PC-3 (cell line): ENCODE results near the gene SLC17A1. TPM values are rescaled to one million over a fixed set of nuclear protein-coding genes. Genes with fewer than 3 reads are reported as not detected.
A peak's percentile ranks its signal among the peaks of the same experiment; 100 is the strongest.

Source experiments
- ATAC-seq: fragments of 200-7000 bp; cut with Tn5 transposase; 2 replicates; pipeline ENCODE4 v1.9.1; 2020; ENCODE audit warnings: mild to moderate bottlenecking, moderate library complexity
- Bru-seq: library from RNA; stranded (reverse); fragments of 400-500 nt; gene quantifications from one replicate; lab custom pipeline; 2021; lab: Mats Ljungman, UMichigan
- BruChase-seq, 2 experiments: library from RNA; stranded (reverse); fragments of 400-500 nt; gene quantifications; one replicate each; lab custom pipeline; 2021; lab: Mats Ljungman, UMichigan
- BruUV-seq: library from RNA; stranded (reverse); fragments of 400-500 nt; replicated peaks from 2 replicates; lab custom pipeline; 2021; lab: Mats Ljungman, UMichigan
- CTCF ChIA-PET: fragments of 300-600 bp; sonication (Branson Sonifier 250); formaldehyde crosslinking; loops from one replicate; lab custom pipeline; 2022; ENCODE audit warnings: antibody characterized with exemption; lab: Charles Lee
- POLR2A ChIA-PET: fragments of 300-600 bp; sonication (Branson Sonifier 250); formaldehyde crosslinking; loops from one replicate; lab custom pipeline; 2022; ENCODE audit warnings: antibody characterized with exemption; ENCODE audit not compliant: unreplicated experiment; lab: Charles Lee
- DNase-seq: peaks from one replicate; pipeline ENCODE4 v3.0.0-alpha.2; 2015
- H2AFZ ChIP-seq: fragments of 300-600 bp; sonication (generic); 2 replicates; pipeline ENCODE4 v1.6.0; 2016; ENCODE audit warnings: antibody characterized with exemption, low read length
- H3F3A ChIP-seq: fragments of 300-600 bp; sonication (generic); one replicate; pipeline ENCODE4 v1.6.0; 2017; ENCODE audit warnings: antibody characterized with exemption, low read length, control low read depth, mild to moderate bottlenecking; ENCODE audit not compliant: unreplicated experiment
- H3K27ac ChIP-seq: fragments of 300-600 bp; sonication (generic); 2 replicates; pipeline ENCODE4 v1.5.1; 2016; ENCODE audit warnings: mild to moderate bottlenecking, low read length
- H3K27me3 ChIP-seq: fragments of 300-600 bp; sonication (generic); 2 replicates; pipeline ENCODE4 v1.6.1; 2016; ENCODE audit warnings: low read length, mixed read lengths
- H3K36me3 ChIP-seq: fragments of 300-600 bp; sonication (generic); 2 replicates; pipeline ENCODE4 v1.6.1; 2016; ENCODE audit warnings: low read depth, mixed run types, low read length, mixed read lengths
- H3K4me1 ChIP-seq: fragments of 300-600 bp; sonication (generic); 2 replicates; pipeline ENCODE4 v1.5.1; 2016; ENCODE audit warnings: low read length; ENCODE audit not compliant: insufficient read depth
- H3K4me2 ChIP-seq: fragments of 300-600 bp; sonication (generic); 2 replicates; pipeline ENCODE4 v1.6.0; 2016; ENCODE audit warnings: low read length
- H3K4me3 ChIP-seq: fragments of 300-600 bp; sonication (generic); 2 replicates; pipeline ENCODE4 v1.5.1; 2016; ENCODE audit warnings: mild to moderate bottlenecking, low read length, mixed read lengths
- H3K79me2 ChIP-seq: fragments of 300-600 bp; sonication (generic); 2 replicates; pipeline ENCODE4 v1.6.1; 2017; ENCODE audit warnings: low read length, mixed read lengths
- H3K9ac ChIP-seq: fragments of 300-600 bp; sonication (generic); 2 replicates; pipeline ENCODE4 v1.6.0; 2016; ENCODE audit warnings: mild to moderate bottlenecking, low read length
- H3K9me2 ChIP-seq: fragments of 300-600 bp; sonication (generic); replicated peaks from 2 replicates; pipeline ENCODE4 v1.6.1; 2016; ENCODE audit warnings: mixed run types, low read length, mixed read lengths
- H3K9me3 ChIP-seq: fragments of 300-600 bp; sonication (generic); 2 replicates; pipeline ENCODE4 v1.6.1; 2016; ENCODE audit warnings: low read length, mixed read lengths
- H4K20me1 ChIP-seq: fragments of 300-600 bp; sonication (generic); 2 replicates; pipeline ENCODE4 v1.6.1; 2016; ENCODE audit warnings: low read length, mixed read lengths
- CTCF ChIP-seq: fragments of 300-600 bp; sonication (generic); conservative IDR thresholded peaks from 2 replicates; pipeline ENCODE4 v1.5.1; 2017; ENCODE audit warnings: antibody characterized with exemption, low read depth, mild to moderate bottlenecking, low read length
- EZH2 ChIP-seq: fragments of 300-600 bp; sonication (generic); IDR thresholded peaks from one replicate; pipeline ENCODE4 v1.6.1; 2017; ENCODE audit warnings: antibody characterized with exemption, mild to moderate bottlenecking, low read length; ENCODE audit not compliant: unreplicated experiment
- EZH2phosphoT487 ChIP-seq: fragments of 300-600 bp; sonication (generic); IDR thresholded peaks from 2 replicates; pipeline ENCODE4 v1.6.1; 2018; ENCODE audit warnings: mild to moderate bottlenecking, antibody characterized with exemption, low read length, borderline replicate concordance
- intact Hi-C: fragments of 100-400 bp; cut with micrococcal nuclease; formaldehyde crosslinking; loops from 2 replicates; pipeline ENCODE4 v1.9.0; 2023
- long read RNA-seq: library from polyadenylated mRNA; unstranded; transcript quantifications from one replicate; pipeline ENCODE4 v2.0.0, GENCODE V29; 2021; ENCODE audit not compliant: unreplicated experiment
- total RNA-seq: library from RNA; depleted of rRNA; stranded (reverse); fragments of >200 nt; gene quantifications from 2 replicates; pipeline ENCODE4 v1.2.3, GENCODE V29; 2014; rRNA removed

The SLC17A1 gene
- total RNA-seq: not detected in 2 replicates
- percentile 2 among the genes with signal in this experiment for Bru-seq, nascent RNA
- BruChase-seq, experiment 1, labeled RNA remaining after a 6-hour chase: not detected
- BruChase-seq, experiment 2, labeled RNA remaining after a 2-hour chase: percentile 0 among the genes with signal in this experiment
- long read RNA-seq: 0 reads

- no peaks in the 10 kb centered on the region for H3K9me2 ChIP-seq
- no peaks in the 10 kb centered on the region for H3K36me3 ChIP-seq
- intact Hi-C loops: no loop called here
- ChIA-PET CTCF (no interaction called here), POLR2A (no interaction called here)
- no TSS peak for BruUV-seq
- no peaks in the 10 kb centered on the region for H3K79me2 ChIP-seq
- H3K27me3 ChIP-seq: peaks cover 82% of the 10 kb centered on the region
- no peak within 1 kb of the TSS for H3K27ac ChIP-seq
- ATAC-seq: no peak
- H4K20me1 ChIP-seq: no peaks in the 10 kb centered on the region
- no peak within 1 kb of the TSS for H3K9ac ChIP-seq
- H3K4me3 ChIP-seq: no peak within 1 kb of the TSS
- no peaks in the 10 kb centered on the region for H3K9me3 ChIP-seq
- no peak for DNase-seq
- no peaks in the 10 kb centered on the region for H3F3A ChIP-seq
- H3K4me1 ChIP-seq: no peaks in the 10 kb centered on the region
- no peak within 1 kb of the TSS for H3K4me2 ChIP-seq
- TF ChIP-seq EZH2 (no peak), EZH2phosphoT487 (no peak), CTCF (no peak)
- H2AFZ ChIP-seq: no peak within 1 kb of the TSS
Observed at GRCh38 chr6:25831532-25832306, at the start of gene SLC17A1. Gene SLC17A1 (minus strand): TSS chr6:25832052. CDS start chr6:25830557, 1,495 bp downstream.

- ChIA-PET POLR2A (no interaction called here), CTCF (no interaction called here)
- TF ChIP-seq EZH2 (no peak), CTCF (no peak), EZH2phosphoT487 (no peak)
- Histone ChIP-seq H3K36me3 (no peaks in the 10 kb centered on the region), H3K9ac (no peak overlapping the region), H3K4me1 (no peaks in the 10 kb centered on the region), H3K9me2 (no peaks in the 10 kb centered on the region), H3K79me2 (no peaks in the 10 kb centered on the region), H3K9me3 (no peaks in the 10 kb centered on the region), H3K27ac (no peak overlapping the region), H2AFZ (no peak overlapping the region), H3K4me3 (no peak overlapping the region), H3K4me2 (no peak overlapping the region), H4K20me1 (no peaks in the 10 kb centered on the region), H3F3A (no peaks in the 10 kb centered on the region), H3K27me3 (peaks cover 54% of the 10 kb centered on the region)
- DNase-seq (no peak), ATAC-seq (no peak)
- BruUV-seq: no TSS peak
- intact Hi-C loops: no loop called here
Observed at GRCh38 chr6:25880601-25881000, 48.7 kb upstream of the SLC17A1 start.
